K562 (cell line): Measurements from ENCODE around the gene PRR11. TPM values are rescaled to one million over a fixed set of nuclear protein-coding genes. Genes with fewer than 3 reads are reported as not detected.

Experiments
- ARID1B ChIP-seq: fragments of 450-650 bp; IDR thresholded peaks from 2 replicates; pipeline ENCODE4 v1.6.1; 2016; ENCODE audit warnings: antibody characterized with exemption, mild to moderate bottlenecking, inconsistent platforms
- C11orf30 ChIP-seq: fragments of 450-650 bp; IDR thresholded peaks from 2 replicates; pipeline ENCODE4 v1.6.1; 2016; ENCODE audit warnings: low read depth, mild to moderate bottlenecking
- CTBP1 ChIP-seq: fragments of 450-650 bp; IDR thresholded peaks from 2 replicates; pipeline ENCODE4 v1.6.1; 2016; ENCODE audit warnings: borderline replicate concordance
- FOXK1 ChIP-seq: sonication (generic); formaldehyde crosslinking; IDR thresholded peaks from 2 replicates; pipeline ENCODE4 v1.8.0; 2022; ENCODE audit warnings: missing genetic modification reagents, mild to moderate bottlenecking, borderline replicate concordance
- MAFG ChIP-seq: fragments of 450-650 bp; conservative IDR thresholded peaks from 2 replicates; pipeline ENCODE4 v1.6.1; 2016; ENCODE audit warnings: missing genetic modification characterization, missing compliant biosample characterization
- TCFL5 ChIP-seq: fragments of 250-450 bp; sonication (Bioruptor Pico); conservative IDR thresholded peaks from 2 replicates; pipeline ENCODE4 v1.6.1; 2021; ENCODE audit warnings: mild to moderate bottlenecking, moderate library complexity, matching md5 sums
- XRCC5 ChIP-seq: fragments of 200-400 bp; formaldehyde crosslinking; IDR thresholded peaks from 2 replicates; pipeline ENCODE4 v1.6.1; 2017; ENCODE audit warnings: low read depth, mild to moderate bottlenecking, low read length
- ZNF445 ChIP-seq: fragments of 250-450 bp; sonication (Bioruptor Pico); IDR thresholded peaks from 2 replicates; pipeline ENCODE4 v1.4.0; 2020; ENCODE audit warnings: low read depth, mild to moderate bottlenecking, moderate library complexity
- ZSCAN32 ChIP-seq: fragments of 450-650 bp; formaldehyde crosslinking; IDR thresholded peaks from 2 replicates; pipeline ENCODE4 v1.4.0; 2020; ENCODE audit warnings: mild to moderate bottlenecking, moderate library complexity
- polyA plus RNA-seq, 8 experiments: library from polyadenylated mRNA; depleted of rRNA in 4 of 8; stranded (reverse) in 5 of 8; unstranded in 3 of 8; fragments of >200 nt; fragmentation: Nextera tagmentation in 2 of 8; fragmentation: Illumina TruSeq in 1 of 8; extraction: Ambion mirVana in 2 of 8; extraction: Trizol in 1 of 8; gene quantifications; 2 replicates each; pipeline versions ENCODE4 v1.2.1 to v1.2.3, GENCODE V29; 2011 to 2014; ENCODE audit warnings: inconsistent platforms in 1 of 8, missing spikeins in 1 of 8
- total RNA-seq, 7 experiments: library from RNA; depleted of rRNA in 6 of 7; stranded (reverse); fragments of >200 nt in 6 of 7; fragmentation: Illumina TruSeq in 2 of 7; extraction: Trizol in 2 of 7; gene quantifications; 2 replicates each; pipeline versions ENCODE4 v1.2.1 to v1.2.3, GENCODE V29; 2011 to 2021; ENCODE audit warnings: low replicate concordance in 1 of 7
- TF ChIP-seq, protein P1 (sequence below), 2 experiments: fragments of 450-650 bp; conservative IDR thresholded peaks; 2 replicates each; pipeline ENCODE4 v1.6.1; 2017; ENCODE audit warnings: mild to moderate bottlenecking in 2 of 2, moderate library complexity in 2 of 2
- TF ChIP-seq, protein P2 (sequence below): sonication (generic); formaldehyde crosslinking; IDR thresholded peaks from 2 replicates; pipeline ENCODE4 v1.8.1; 2023; ENCODE audit warnings: mild to moderate bottlenecking, missing genetic modification reagents
- TF ChIP-seq, protein P3 (sequence below): fragments of 150-350 bp; conservative IDR thresholded peaks from 2 replicates; pipeline ENCODE4 v1.6.1; 2014; ENCODE audit warnings: low read length
- TF ChIP-seq, protein P4 (sequence below): sonication (generic); formaldehyde crosslinking; IDR thresholded peaks from 2 replicates; pipeline ENCODE4 v1.8.0; 2023; ENCODE audit warnings: missing genetic modification reagents, mild to moderate bottlenecking, borderline replicate concordance

Gene PRR11
- total and polyA plus RNA-seq, 9 of the 15 experiments (the other 6 are each of a cell fraction or from before 2014, with no cell fraction given) = 13.3 to 75.2 (median 46.4) TPM

DNA sequence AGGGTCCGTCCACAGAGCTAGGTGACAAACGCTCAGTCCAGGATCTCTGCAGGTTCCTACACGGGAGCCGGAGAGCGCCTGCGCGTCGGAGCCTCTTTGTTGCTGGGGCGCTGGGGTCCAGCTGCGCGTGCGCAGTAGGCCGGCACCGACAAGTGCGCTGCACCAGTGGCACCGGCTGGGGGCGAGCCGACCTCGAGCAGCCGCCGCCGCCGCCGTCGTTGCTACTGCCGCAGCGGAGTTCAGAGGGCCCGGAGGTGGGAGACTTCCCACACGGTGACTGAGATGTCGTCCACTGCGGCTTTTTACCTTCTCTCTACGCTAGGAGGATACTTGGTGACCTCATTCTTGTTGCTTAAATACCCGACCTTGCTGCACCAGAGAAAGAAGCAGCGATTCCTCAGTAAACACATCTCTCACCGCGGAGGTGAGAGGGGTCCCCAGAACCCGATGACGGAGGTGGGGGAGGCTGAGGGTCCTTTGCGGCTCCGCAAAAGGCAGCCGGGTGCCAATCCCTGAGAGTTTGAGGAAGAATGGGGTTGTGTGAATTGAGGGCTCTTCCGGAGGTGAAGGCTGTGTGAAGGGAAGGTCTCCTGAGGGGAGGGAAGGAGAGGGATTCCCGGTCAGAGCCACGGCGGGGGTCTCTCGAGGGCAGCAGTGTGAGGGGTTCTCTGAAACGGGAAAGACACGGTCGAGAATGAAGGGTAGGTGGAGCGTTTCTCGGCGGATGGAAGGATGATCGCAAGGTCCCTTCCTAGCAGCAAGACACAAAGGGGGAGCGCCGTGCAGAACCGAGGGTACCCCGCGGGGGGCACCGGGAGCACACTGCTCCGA, 65.0 kb downstream of the PRR11 start, which contains the start of gene GDPD1 (continued):
- TF ChIP-seq, protein P1, sequence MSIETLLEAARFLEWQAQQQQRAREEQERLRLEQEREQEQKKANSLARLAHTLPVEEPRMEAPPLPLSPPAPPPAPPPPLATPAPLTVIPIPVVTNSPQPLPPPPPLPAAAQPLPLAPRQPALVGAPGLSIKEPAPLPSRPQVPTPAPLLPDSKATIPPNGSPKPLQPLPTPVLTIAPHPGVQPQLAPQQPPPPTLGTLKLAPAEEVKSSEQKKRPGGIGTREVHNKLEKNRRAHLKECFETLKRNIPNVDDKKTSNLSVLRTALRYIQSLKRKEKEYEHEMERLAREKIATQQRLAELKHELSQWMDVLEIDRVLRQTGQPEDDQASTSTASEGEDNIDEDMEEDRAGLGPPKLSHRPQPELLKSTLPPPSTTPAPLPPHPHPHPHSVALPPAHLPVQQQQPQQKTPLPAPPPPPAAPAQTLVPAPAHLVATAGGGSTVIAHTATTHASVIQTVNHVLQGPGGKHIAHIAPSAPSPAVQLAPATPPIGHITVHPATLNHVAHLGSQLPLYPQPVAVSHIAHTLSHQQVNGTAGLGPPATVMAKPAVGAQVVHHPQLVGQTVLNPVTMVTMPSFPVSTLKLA (conservative IDR thresholded peaks at IDR 0.05) = peak; percentile 23 to 57; a peak in 3 of 4 replicates
- TF ChIP-seq, protein P2, sequence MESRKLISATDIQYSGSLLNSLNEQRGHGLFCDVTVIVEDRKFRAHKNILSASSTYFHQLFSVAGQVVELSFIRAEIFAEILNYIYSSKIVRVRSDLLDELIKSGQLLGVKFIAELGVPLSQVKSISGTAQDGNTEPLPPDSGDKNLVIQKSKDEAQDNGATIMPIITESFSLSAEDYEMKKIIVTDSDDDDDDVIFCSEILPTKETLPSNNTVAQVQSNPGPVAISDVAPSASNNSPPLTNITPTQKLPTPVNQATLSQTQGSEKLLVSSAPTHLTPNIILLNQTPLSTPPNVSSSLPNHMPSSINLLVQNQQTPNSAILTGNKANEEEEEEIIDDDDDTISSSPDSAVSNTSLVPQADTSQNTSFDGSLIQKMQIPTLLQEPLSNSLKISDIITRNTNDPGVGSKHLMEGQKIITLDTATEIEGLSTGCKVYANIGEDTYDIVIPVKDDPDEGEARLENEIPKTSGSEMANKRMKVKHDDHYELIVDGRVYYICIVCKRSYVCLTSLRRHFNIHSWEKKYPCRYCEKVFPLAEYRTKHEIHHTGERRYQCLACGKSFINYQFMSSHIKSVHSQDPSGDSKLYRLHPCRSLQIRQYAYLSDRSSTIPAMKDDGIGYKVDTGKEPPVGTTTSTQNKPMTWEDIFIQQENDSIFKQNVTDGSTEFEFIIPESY (CRISPR knock-in tag) = no peak
- TF ChIP-seq FOXK1 (CRISPR knock-in tag) (0 out of 2 replicates have a peak, but pooled peaks have one; percentile 13), CTBP1 (peak; percentile 93), TCFL5 (CRISPR knock-in tag) (no peak), ARID1B (peak; percentile 39), MAFG (tag) (no peak), XRCC5 (0 out of 2 replicates have a peak, but pooled peaks have one; percentile 20), ZNF445 (CRISPR knock-in tag) (no peak), ZSCAN32 (no peak), C11orf30 (no peak)
- TF ChIP-seq, protein P3, sequence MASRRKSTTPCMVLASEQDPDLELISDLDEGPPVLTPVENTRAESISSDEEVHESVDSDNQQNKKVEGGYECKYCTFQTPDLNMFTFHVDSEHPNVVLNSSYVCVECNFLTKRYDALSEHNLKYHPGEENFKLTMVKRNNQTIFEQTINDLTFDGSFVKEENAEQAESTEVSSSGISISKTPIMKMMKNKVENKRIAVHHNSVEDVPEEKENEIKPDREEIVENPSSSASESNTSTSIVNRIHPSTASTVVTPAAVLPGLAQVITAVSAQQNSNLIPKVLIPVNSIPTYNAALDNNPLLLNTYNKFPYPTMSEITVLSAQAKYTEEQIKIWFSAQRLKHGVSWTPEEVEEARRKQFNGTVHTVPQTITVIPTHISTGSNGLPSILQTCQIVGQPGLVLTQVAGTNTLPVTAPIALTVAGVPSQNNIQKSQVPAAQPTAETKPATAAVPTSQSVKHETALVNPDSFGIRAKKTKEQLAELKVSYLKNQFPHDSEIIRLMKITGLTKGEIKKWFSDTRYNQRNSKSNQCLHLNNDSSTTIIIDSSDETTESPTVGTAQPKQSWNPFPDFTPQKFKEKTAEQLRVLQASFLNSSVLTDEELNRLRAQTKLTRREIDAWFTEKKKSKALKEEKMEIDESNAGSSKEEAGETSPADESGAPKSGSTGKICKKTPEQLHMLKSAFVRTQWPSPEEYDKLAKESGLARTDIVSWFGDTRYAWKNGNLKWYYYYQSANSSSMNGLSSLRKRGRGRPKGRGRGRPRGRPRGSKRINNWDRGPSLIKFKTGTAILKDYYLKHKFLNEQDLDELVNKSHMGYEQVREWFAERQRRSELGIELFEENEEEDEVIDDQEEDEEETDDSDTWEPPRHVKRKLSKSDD = no peak
- TF ChIP-seq, protein P4, sequence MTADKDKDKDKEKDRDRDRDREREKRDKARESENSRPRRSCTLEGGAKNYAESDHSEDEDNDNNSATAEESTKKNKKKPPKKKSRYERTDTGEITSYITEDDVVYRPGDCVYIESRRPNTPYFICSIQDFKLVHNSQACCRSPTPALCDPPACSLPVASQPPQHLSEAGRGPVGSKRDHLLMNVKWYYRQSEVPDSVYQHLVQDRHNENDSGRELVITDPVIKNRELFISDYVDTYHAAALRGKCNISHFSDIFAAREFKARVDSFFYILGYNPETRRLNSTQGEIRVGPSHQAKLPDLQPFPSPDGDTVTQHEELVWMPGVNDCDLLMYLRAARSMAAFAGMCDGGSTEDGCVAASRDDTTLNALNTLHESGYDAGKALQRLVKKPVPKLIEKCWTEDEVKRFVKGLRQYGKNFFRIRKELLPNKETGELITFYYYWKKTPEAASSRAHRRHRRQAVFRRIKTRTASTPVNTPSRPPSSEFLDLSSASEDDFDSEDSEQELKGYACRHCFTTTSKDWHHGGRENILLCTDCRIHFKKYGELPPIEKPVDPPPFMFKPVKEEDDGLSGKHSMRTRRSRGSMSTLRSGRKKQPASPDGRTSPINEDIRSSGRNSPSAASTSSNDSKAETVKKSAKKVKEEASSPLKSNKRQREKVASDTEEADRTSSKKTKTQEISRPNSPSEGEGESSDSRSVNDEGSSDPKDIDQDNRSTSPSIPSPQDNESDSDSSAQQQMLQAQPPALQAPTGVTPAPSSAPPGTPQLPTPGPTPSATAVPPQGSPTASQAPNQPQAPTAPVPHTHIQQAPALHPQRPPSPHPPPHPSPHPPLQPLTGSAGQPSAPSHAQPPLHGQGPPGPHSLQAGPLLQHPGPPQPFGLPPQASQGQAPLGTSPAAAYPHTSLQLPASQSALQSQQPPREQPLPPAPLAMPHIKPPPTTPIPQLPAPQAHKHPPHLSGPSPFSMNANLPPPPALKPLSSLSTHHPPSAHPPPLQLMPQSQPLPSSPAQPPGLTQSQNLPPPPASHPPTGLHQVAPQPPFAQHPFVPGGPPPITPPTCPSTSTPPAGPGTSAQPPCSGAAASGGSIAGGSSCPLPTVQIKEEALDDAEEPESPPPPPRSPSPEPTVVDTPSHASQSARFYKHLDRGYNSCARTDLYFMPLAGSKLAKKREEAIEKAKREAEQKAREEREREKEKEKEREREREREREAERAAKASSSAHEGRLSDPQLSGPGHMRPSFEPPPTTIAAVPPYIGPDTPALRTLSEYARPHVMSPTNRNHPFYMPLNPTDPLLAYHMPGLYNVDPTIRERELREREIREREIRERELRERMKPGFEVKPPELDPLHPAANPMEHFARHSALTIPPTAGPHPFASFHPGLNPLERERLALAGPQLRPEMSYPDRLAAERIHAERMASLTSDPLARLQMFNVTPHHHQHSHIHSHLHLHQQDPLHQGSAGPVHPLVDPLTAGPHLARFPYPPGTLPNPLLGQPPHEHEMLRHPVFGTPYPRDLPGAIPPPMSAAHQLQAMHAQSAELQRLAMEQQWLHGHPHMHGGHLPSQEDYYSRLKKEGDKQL = peak; percentile 93; the same call in 1 of the 2 replicates
